ENCODE results near the gene CCL4.
"Not testable (repeated sequence)": the region's sequence is repeated elsewhere in the genome, so short reads cannot be mapped to it uniquely, and the experiment has no call there.

CCL4 gene

DNA sequence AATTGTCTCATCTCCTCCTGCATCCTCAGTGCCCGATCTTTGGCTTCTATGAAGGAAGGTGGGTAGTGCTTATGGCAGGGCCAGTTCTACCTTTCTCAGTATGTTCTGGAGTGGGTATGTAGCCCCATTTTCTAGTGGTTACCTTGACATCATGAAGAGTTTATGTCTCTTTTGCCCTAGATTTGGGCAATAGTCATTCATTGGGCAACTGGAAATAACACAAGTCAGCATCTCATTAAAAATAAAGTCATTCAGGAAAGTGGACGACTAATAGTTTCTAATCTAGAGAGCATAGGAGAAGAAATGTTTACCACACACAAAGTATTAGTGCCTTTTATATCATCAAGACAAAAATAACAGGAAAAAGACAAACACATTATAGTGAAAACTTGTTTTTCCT is 19.9 kb upstream of the CCL4 start:
- H3K9me3 ChIP-seq (replicated peaks in 1 of 2; ENCODE audit: control insufficient read depth in 2 of 2, insufficient read depth in 1 of 2, low read depth in 1 of 2, low read length in 2 of 2); H3K4me3 ChIP-seq (ENCODE audit: low read length in 2 of 2); H3K4me1 ChIP-seq (ENCODE audit: control insufficient read depth in 2 of 2, insufficient read depth in 1 of 2, low read depth in 1 of 2, low read length in 2 of 2); H3K79me1 ChIP-seq (ENCODE audit: low read depth, low read length); H4K91ac ChIP-seq (ENCODE audit: low read depth, low read length, poor library complexity); H3K4me2 ChIP-seq (ENCODE audit: insufficient read depth, low read length, poor library complexity, severe bottlenecking); H3K27ac ChIP-seq (replicated peaks; ENCODE audit: low read length); DNase-seq (ENCODE audit: low spot score); H2BK120ac ChIP-seq (ENCODE audit: low read depth, low read length); H2AK5ac ChIP-seq (ENCODE audit: low read depth, low read length); H2BK5ac ChIP-seq (ENCODE audit: low read length); H3K9ac ChIP-seq (ENCODE audit: low read depth, low read length, poor library complexity); H3K4ac ChIP-seq (ENCODE audit: low read length); H3K18ac ChIP-seq (ENCODE audit: low read length); H2BK12ac ChIP-seq (ENCODE audit: low read length); H3K27me3 ChIP-seq (ENCODE audit: control insufficient read depth in 3 of 3, insufficient read depth in 3 of 3, low read depth in 1 of 3, low read length in 3 of 3); H4K8ac ChIP-seq (ENCODE audit: low read depth, low read length); H3K14ac ChIP-seq (ENCODE audit: low read length); H2AFZ ChIP-seq (ENCODE audit: low read length); H2BK15ac ChIP-seq (ENCODE audit: low read length); H3K23ac ChIP-seq (ENCODE audit: low read depth, low read length, poor library complexity); H3K36me3 ChIP-seq (replicated peaks in 1 of 2; ENCODE audit: control insufficient read depth in 2 of 2, insufficient read depth in 2 of 2, low read length in 2 of 2): not testable (repeated sequence)
- no CpG with 5 or more reads among the region's 2 CpGs for WGBS, 2 donors (ENCODE audit: extremely low coverage in 2 of 2, insufficient read length in 2 of 2, insufficient replicate concordance in 1 of 2)

DNA sequence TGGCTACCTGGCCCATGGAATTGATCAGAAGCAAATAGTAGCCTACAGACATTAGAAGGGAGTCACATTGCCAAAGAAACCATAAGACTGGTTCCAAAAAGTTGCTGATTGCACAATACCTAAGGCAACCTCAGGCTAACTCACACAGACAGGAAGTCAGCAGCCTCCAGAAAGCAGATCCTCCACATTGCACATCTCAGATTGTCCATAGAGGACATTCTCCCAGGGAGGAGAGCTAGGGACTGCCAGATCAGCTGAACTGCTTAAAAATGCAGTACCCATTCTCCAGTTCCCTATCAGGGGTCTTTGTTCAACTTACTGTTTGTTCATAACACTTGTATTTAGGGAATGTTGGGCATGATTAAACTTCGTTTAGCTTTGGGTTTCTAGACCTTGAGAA is 17.9 kb upstream of the CCL4 start:
- Histone ChIP-seq H3K4me2 (ENCODE audit: insufficient read depth, low read length, poor library complexity, severe bottlenecking) (no peak overlapping the region), H3K4ac (ENCODE audit: low read length) (no peak overlapping the region), H3K4me3 (ENCODE audit: low read length in 2 of 2) (no peak overlapping the region), H3K14ac (ENCODE audit: low read length) (no peak overlapping the region), H3K23ac (ENCODE audit: low read depth, low read length, poor library complexity) (no peak overlapping the region), H3K27me3 (ENCODE audit: control insufficient read depth in 3 of 3, insufficient read depth in 3 of 3, low read depth in 1 of 3, low read length in 3 of 3) (peaks cover 0 to 3% (median 0%) of the 10 kb centered on the region in 3 experiments), H3K18ac (ENCODE audit: low read length) (no peak overlapping the region), H4K8ac (ENCODE audit: low read depth, low read length) (no peak overlapping the region), H2BK12ac (ENCODE audit: low read length) (no peak overlapping the region), H2AFZ (ENCODE audit: low read length) (no peak overlapping the region), H3K36me3 (replicated peaks in 1 of 2; ENCODE audit: control insufficient read depth in 2 of 2, insufficient read depth in 2 of 2, low read length in 2 of 2) (no peaks in the 10 kb centered on the region), H3K9ac (ENCODE audit: low read depth, low read length, poor library complexity) (no peak overlapping the region), H3K79me1 (ENCODE audit: low read depth, low read length) (peaks cover 2% of the 10 kb centered on the region), H3K4me1 (ENCODE audit: control insufficient read depth in 2 of 2, insufficient read depth in 1 of 2, low read depth in 1 of 2, low read length in 2 of 2) (no peaks in the 10 kb centered on the region), H3K27ac (replicated peaks; ENCODE audit: low read length) (no peak overlapping the region), H4K91ac (ENCODE audit: low read depth, low read length, poor library complexity) (no peak overlapping the region), H2BK5ac (ENCODE audit: low read length) (no peak overlapping the region), H3K9me3 (replicated peaks in 1 of 2; ENCODE audit: control insufficient read depth in 2 of 2, insufficient read depth in 1 of 2, low read depth in 1 of 2, low read length in 2 of 2) (no peaks in the 10 kb centered on the region), H2AK5ac (ENCODE audit: low read depth, low read length) (no peak overlapping the region), H2BK120ac (ENCODE audit: low read depth, low read length) (no peak overlapping the region), H2BK15ac (ENCODE audit: low read length) (no peak overlapping the region)
- no peak for DNase-seq (ENCODE audit: low spot score)
- WGBS, 2 donors (ENCODE audit: extremely low coverage in 2 of 2, insufficient read length in 2 of 2, insufficient replicate concordance in 1 of 2), result no CpG with 5 or more reads among the region's 1 CpG

DNA sequence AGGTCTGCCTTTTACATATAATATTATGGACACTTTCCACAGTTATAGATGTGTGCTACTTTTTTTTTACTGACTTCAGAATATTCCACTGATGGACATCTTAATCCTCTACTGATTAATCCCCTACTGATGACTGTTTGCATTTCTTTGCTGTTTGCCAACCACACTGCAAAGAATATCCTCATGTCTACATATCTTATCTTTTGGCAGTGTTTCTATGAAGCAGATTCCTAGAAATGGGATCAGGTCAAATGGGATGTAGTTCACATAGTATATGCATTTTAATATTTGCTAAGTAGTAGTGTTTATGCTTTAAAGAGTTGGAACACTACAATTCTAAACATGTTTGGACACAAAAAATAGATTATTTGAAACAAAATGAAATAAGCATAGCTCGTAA is 16.8 kb upstream of the CCL4 start:
- no peak overlapping the region for H3K23ac ChIP-seq (ENCODE audit: low read depth, low read length, poor library complexity)
- H3K27ac ChIP-seq (replicated peaks; ENCODE audit: low read length), result no peak overlapping the region
- no peak overlapping the region for H3K4me2 ChIP-seq (ENCODE audit: insufficient read depth, low read length, poor library complexity, severe bottlenecking)
- DNase-seq (ENCODE audit: low spot score), result no peak
- no peak overlapping the region for H2BK5ac ChIP-seq (ENCODE audit: low read length)
- no CpG with 5 or more reads among the region's 1 CpG for WGBS, 2 donors (ENCODE audit: extremely low coverage in 2 of 2, insufficient read length in 2 of 2, insufficient replicate concordance in 1 of 2)
- H4K91ac ChIP-seq (ENCODE audit: low read depth, low read length, poor library complexity), result no peak overlapping the region
- H2AFZ ChIP-seq (ENCODE audit: low read length), result no peak overlapping the region
- H3K9ac ChIP-seq (ENCODE audit: low read depth, low read length, poor library complexity), result no peak overlapping the region
- no peaks in the 10 kb centered on the region for H3K4me1 ChIP-seq (ENCODE audit: control insufficient read depth in 2 of 2, insufficient read depth in 1 of 2, low read depth in 1 of 2, low read length in 2 of 2)
- no peak overlapping the region for H3K4me3 ChIP-seq (ENCODE audit: low read length in 2 of 2)
- H2BK12ac ChIP-seq (ENCODE audit: low read length), result no peak overlapping the region
- H3K18ac ChIP-seq (ENCODE audit: low read length), result no peak overlapping the region
- H3K9me3 ChIP-seq (replicated peaks in 1 of 2; ENCODE audit: control insufficient read depth in 2 of 2, insufficient read depth in 1 of 2, low read depth in 1 of 2, low read length in 2 of 2), result no peaks in the 10 kb centered on the region
- H3K36me3 ChIP-seq (replicated peaks in 1 of 2; ENCODE audit: control insufficient read depth in 2 of 2, insufficient read depth in 2 of 2, low read length in 2 of 2), result no peaks in the 10 kb centered on the region
- H3K27me3 ChIP-seq (ENCODE audit: control insufficient read depth in 3 of 3, insufficient read depth in 3 of 3, low read depth in 1 of 3, low read length in 3 of 3), result peaks cover 0 to 3% (median 0%) of the 10 kb centered on the region in 3 experiments
- no peaks in the 10 kb centered on the region for H3K79me1 ChIP-seq (ENCODE audit: low read depth, low read length)
- no peak overlapping the region for H3K14ac ChIP-seq (ENCODE audit: low read length)
- H4K8ac ChIP-seq (ENCODE audit: low read depth, low read length), result no peak overlapping the region
- no peak overlapping the region for H2BK15ac ChIP-seq (ENCODE audit: low read length)
- no peak overlapping the region for H3K4ac ChIP-seq (ENCODE audit: low read length)
- no peak overlapping the region for H2BK120ac ChIP-seq (ENCODE audit: low read depth, low read length)
- no peak overlapping the region for H2AK5ac ChIP-seq (ENCODE audit: low read depth, low read length)

DNA sequence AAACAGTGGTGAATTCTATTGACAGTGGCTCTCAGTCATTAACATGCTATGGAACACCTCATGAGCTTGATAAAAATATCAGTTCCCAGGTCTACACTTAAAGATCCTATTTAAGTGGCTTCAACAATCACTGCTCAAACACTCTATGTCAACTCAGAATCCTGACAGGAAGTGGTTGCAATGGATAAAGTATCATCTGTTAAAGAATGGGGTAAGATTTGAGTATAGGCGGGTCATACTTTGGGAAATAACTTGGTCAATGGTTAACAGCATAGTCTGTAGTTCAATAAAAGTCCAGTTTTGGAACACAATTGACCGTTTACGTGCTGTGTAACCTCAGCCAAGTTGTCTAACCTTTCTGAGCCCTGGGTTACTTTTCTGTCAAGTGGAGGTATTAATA is 16.2 kb upstream of the CCL4 start:
- not testable (repeated sequence) for H2BK120ac ChIP-seq (ENCODE audit: low read depth, low read length); DNase-seq (ENCODE audit: low spot score); H3K4me2 ChIP-seq (ENCODE audit: insufficient read depth, low read length, poor library complexity, severe bottlenecking); H2BK15ac ChIP-seq (ENCODE audit: low read length); H4K8ac ChIP-seq (ENCODE audit: low read depth, low read length); H4K91ac ChIP-seq (ENCODE audit: low read depth, low read length, poor library complexity); H2AK5ac ChIP-seq (ENCODE audit: low read depth, low read length); H3K4ac ChIP-seq (ENCODE audit: low read length); H3K27ac ChIP-seq (replicated peaks; ENCODE audit: low read length); H3K4me3 ChIP-seq (ENCODE audit: low read length in 2 of 2); H2BK5ac ChIP-seq (ENCODE audit: low read length); H3K79me1 ChIP-seq (ENCODE audit: low read depth, low read length); H3K9ac ChIP-seq (ENCODE audit: low read depth, low read length, poor library complexity); H3K9me3 ChIP-seq (replicated peaks in 1 of 2; ENCODE audit: control insufficient read depth in 2 of 2, insufficient read depth in 1 of 2, low read depth in 1 of 2, low read length in 2 of 2); H3K27me3 ChIP-seq (ENCODE audit: control insufficient read depth in 3 of 3, insufficient read depth in 3 of 3, low read depth in 1 of 3, low read length in 3 of 3); H3K14ac ChIP-seq (ENCODE audit: low read length); H3K18ac ChIP-seq (ENCODE audit: low read length); H3K4me1 ChIP-seq (ENCODE audit: control insufficient read depth in 2 of 2, insufficient read depth in 1 of 2, low read depth in 1 of 2, low read length in 2 of 2); H3K36me3 ChIP-seq (replicated peaks in 1 of 2; ENCODE audit: control insufficient read depth in 2 of 2, insufficient read depth in 2 of 2, low read length in 2 of 2); H2AFZ ChIP-seq (ENCODE audit: low read length); H2BK12ac ChIP-seq (ENCODE audit: low read length); H3K23ac ChIP-seq (ENCODE audit: low read depth, low read length, poor library complexity)
- no CpG with 5 or more reads among the region's 3 CpGs for WGBS, 2 donors (ENCODE audit: extremely low coverage in 2 of 2, insufficient read length in 2 of 2, insufficient replicate concordance in 1 of 2)

Measured in neuronal stem cell (in vitro differentiated cells).